HuH-7 (cell line): Measurements from ENCODE around the gene ARSI.

ENCODE experiments used
- DNase-seq: peaks from one replicate; pipeline ENCODE4 v3.0.0; 2011; ENCODE audit warnings: low spot score

The ARSI gene

DNA sequence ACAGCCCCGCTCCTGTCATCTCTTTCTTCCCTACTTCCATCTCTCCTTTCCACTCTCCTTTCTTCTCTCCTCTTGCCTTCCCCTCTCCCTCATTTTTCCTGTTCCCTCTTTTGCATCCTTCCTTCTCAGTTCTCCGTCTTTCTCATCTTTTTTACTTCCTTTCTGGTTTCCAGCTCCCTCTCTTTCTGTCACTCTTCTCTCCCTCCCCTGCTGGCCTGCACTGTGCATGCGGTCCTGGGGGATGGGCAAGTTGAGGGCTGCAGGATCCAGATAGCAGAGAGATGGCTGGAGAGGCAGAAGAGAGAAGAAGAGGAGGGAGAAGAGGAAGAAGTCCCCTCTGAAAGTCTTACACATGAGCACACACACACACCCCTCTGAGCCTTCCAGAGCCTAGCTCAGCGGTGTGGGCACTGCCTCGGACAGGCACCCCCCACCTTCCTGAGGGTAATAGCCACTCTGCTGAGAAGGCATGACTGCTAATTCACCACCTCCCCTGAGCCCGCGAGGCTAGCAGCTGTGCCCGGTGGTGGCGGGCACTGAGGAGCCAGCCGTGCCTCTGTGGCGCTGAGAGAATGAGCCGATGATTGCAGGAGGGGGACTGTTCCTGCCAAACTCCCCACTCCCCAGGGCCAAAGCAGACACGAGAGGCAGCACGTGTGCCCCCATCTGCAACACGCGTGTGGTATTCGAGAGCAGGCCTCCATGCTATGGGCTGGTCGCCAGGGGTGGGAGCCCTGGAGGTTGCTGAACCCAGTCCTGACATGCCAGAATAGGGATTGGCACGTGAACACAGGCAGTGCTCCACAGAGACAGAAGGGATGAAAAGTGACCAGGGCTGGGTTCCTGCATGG is 9.4 kb downstream of the ARSI start:
- DNase-seq, result no peak

DNA sequence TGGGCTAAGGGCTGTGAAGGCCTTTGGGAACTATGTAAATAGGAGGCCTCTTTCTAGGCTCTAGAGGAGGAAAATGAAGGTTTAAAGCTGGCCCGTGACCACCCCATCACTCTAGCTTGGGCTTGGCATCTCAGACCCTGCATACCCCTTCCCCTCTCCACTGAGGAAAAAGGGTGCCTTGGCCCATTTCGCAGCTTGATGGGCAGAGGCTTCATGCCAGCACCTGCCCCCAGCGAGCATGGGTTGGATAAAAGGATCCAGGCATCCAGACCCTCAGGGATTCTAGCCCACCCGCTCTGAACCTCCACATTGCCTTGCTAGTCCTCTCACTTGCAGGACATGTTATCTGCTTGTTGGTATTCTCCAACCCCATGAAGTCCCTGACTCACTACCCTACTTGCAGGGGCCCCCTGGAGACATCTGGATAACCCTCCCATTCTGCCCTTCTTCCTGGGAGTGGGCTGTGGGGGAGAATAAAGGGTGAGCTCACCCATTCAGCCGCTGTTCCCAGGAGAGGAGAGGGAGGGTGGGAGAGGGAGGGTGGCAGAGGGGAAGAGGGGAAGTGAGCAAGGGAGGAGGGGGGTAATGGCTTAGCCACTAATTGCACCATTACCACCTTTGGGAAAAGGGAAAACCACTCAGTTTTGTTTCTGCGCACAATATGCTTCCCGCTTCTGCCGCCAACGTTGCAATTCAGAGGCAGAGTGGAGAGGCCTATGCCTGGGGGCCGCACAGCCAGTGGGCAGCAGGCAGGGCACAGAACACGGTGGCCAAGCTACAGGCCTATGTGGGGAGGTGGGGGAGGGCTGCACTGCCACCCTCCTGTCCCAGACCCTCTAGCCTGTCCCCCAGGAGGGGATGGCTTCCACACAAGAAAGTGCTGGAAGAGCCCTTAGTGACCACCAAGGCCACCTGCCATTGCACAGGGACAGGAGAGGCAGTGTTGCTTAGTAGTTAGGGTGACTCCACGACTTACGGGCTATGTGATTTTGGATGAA is 11.0 kb downstream of the ARSI start:
- no peak for DNase-seq

DNA sequence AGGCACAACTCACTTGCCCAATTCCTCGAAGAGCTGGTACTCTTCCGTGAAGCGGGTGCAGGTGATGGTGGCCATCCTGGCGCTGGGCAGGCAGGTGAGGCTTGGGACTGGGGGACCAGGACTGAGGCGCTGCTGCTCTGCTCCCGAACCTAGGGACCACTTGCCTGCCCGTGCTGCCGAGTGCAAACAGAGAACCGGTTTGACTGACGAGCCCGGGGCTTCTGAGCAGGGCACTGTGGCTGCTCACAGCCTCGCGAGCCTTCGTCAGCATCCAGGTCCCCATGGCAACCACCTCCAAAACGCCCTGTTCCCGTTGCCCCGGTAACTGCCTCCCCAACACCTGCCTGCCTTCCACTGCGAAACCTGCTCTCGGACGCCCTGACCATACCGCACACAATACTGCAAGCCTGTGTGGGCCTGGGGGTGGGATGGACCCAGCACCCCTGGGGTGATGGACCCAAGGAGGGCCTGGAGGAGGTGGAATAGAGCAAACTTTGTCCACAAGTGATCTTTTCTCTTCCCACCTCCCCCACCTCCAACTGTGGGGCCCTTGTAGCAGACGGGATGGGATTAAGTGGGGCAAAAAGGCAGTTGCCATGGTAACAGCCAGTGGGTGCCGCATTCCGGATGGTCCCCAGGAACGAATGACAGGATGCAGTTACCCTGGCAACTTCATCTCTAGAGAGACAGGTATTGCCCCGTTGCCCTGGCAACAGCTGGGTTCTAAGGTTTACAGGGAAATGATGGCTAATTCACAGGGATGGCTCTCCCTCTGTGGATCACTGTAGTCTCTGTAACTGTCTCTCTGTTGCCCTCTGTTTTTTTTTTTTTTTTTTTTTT is 12.9 kb downstream of the ARSI start, which contains the start of gene CAMK2A:
Gene CAMK2A, minus strand, starts transcription at position 223 of the 840 bp plus-strand sequence. Its CDS starts 148 bp downstream, at position 75.
- DNase-seq, result no peak

DNA sequence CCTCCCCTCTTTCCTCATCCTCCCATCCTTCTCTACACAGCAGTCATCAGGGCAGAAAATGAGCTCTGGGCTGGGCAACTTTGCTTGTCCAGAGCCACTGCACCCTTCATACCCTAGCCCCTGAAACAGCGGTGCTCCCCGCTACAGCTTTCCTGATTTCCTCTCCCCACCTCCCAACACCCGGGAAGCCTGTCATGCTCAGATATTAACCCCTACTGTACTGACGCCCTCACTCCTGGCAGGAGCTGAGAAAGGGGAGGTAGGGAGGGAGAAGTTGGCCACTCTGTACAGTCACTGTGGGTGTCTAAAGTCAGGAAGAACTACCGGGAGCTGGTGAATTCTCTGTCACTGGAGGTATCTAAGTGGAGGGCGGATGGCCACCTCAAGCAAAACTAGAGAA is 13.9 kb downstream of the ARSI start:
- DNase-seq, result no peak

DNA sequence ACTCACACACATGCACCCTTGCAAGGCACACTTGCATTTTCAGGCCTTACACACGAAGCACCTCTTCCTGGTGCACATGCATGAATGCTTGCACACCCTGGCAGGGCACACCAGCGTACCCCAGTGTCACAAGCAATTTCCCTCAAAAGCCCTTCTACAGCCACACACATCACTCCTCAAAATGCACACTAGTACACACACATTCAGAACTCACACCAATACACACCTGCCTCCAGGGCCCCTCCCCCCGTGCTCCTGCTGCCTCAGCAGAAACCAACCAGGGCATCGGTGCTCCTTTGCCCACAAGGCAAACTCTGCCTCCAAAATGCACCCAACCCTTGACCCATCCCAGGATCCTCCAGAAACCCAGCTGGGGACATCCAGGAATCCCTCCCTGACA is 14.3 kb downstream of the ARSI start:
- no peak for DNase-seq

DNA sequence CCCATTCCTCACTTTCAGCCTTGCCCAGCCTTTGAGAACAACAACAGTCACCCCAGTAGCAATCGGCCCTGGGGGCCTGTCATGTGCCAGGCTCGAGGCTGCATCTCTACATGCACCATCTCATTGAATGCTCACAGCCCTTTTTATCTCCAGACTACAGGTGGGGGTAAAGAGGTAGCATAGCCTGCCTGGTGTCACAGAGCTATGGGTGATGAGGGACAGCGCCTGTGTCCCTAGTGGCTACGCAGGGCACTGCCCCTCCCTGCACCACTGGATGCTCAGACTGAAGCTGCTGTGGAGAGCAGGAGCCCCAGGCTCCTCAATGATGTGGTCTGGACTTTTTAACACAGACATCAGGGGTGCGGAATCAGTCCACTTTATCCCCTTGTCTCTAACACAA is 15.9 kb downstream of the ARSI start:
- DNase-seq, result peak; percentile 89

DNA sequence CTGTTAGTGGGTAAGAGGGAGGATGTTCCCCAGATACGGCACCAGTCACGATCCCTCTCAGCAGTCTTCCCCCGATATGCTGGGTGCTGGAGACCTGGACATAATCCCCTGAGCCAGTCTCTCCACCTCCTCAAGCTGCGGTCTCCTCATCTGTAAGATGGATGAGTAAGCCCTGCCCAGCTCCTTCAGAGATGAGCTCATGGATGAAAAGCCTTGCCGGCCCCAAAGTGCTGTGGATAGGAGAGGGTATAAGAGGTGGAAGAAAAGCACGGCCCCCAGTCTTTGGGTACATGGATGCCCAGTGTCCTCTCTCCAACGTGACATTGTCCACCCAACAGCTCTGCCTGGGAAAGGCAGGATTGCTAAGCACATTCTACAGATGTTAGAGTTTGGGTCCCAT is 17.6 kb downstream of the ARSI start:
- no peak for DNase-seq

DNA sequence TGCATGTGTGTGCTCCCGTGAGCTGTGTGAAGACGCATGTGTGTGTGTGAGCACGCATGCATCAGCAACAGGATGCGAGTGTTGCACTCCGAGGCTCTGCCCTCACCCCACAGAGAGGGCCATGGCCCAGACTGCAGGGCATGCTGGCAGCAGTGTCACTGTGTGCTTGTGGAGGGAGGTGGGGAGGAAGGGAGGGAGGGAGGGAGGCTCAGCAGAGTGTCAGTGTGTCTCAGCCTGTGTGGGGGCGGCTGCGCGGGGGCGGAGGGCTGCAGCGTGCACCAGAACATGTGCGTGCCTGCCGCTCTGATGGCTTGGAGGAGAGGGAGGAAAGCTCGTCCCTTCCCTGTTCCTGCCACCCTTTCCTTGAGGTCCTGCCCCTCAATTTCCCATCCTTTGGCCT is 18.4 kb downstream of the ARSI start:
- DNase-seq, result no peak

DNA sequence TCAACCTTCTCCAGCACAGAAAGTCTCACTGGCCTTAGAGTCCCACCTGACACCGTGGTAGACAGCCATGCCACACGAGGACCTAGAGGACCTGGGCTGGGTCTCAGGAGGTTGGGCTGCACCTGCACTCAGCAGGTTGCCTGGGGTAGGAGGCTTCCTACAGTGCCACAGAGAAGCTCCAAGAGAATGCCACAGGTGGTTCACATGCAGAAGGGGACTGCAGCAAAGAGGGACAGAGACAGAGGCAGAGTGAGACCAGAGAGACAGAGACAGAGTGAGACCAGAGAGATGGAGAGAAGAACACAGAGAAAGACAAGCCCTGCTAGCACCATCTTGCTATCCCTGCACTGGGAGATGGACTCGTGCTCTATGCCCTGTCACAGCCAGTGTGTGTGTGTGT is 18.8 kb downstream of the ARSI start:
- DNase-seq, result no peak

DNA sequence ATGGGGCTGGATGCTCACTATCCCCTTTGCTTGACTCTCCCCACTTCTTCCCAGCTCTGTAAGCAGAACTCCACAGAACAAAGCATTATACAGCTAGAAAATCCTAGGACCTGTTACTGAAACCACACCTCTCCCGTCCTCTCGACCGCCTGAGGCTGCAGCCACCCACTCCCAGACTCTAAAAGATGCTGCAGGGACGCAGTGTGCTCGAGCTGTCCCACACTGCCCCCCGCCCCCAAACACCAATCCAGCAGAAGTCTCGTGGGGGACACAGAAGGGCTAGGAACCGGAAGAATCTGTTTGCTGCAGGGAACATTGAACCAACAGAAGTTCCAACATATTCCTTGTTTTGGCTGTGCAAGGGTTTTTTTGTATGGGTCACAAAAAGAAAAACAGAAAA is 20.7 kb downstream of the ARSI start:
- no peak for DNase-seq

DNA sequence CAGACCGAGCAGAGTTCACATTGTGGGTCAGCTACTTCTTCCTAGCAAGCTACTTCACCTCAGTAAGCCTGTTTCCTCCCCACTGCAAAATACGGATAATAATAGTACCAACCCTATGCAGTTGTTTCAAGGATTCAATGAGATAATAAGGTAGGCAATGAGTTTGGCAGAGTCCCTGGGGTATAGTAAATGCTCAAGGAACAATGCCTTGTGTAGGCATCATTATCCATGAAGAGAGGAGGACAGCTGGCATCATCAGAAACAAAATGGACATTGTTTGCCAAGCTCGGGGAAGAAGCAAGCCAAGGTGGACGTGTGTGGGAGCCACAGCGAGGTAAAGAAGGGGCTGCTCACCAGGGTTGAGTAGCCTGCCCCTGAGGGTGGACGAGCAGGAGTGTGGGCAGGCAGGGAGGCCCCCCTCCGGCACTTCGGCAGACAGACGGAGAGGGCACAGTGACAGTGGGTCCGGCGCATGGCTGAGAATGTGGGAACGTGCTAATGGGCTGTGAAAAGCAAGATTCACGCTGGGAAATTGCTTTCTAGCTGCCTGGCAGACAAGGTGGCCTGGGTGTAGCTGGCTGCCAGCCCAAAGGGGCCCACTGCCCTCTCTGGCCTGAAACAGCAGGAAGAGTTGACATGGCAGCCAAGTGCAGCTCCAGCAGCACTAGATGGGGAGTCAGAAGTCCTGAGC is 23.2 kb downstream of the ARSI start:
- no peak for DNase-seq

DNA sequence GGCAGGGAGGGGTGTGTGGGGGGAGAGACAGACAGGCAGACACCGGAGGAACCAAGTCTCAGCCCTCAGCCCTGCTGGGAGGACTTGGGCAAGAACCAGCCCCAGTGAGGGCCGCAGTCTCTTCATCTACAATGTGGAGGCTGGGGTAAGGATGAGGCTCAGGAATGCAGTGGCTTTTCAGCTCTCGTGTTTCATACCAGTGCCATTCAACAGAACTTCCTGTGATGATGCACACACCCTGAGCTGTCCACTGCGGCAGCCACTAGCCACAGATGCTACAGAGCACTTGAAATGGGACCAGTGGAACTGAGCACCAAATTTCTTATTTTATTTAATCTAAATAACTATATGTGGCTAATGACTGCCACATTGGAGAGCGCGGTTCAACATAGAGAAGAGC is 23.8 kb downstream of the ARSI start:
- DNase-seq, result no peak

DNA sequence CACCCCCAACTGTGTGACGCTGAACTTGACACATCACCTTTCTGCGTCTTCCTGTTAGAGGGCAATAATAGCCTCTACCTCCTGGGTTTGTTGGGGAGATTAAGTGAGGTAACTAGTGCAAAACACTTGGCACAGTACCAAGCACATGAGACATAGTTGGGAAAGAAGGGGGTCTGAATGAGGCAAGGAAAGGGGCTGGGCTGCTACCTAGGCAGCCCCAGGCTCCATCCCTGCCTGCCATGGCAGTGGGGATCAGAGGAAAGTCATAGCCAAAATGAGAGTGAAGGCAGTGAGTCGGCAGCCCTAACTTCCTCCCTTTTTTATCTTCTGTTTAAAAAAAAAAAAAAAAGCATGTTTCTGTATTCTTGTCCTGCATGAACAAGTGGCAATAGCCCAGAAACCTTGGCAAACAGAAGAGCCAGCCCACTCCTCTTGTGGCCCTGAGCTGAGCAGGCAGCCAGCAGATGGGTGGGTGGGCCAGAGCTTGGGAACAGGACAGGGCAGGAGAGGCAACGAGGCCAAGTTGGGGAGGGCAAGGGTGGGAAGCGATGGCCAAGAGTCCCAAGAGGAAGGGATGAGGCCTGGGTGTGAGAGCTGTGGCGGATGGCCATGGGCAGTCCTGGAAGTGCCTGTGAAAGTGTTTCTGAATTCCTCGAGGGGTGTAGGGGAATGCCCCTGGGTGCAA is 24.5 kb downstream of the ARSI start:
- DNase-seq, result no peak

DNA sequence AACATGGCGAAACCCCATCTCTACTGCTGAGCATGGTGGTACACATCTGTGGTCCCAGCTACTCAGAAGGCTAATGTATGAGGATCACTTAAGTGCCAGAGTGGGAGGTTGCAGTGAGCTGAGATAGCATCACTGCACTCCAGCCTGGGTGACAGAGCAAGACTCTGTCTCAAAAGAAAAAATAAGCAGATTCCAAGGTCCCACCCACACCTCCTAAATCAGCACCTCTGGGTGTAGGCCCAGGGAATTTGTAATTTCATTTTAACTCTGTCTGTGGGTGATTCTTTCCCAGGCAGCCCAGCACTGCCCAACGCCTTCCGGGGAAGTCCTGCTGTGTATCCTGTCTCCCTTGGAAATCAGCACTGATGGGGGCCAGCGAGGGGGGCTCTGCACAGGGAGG is 25.7 kb downstream of the ARSI start:
- DNase-seq, result no peak

DNA sequence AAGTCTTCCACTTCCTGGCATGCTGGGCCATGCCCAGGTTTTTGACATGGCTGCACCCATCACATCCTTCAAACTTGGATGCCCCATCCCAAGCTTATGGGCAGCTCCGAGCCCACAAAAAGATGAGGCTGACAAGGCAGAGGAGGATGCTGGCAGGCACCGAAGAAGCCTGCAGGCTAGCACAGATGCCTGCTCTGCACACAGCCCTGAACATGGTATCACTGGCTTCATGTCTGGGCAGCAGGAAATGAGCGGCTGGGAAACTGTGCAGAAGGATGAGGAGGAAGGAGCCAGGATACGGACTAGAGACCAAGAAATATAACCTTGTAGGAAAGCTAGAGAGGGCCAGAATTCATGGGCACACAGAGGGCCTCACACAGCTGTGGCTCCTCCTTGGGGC is 27.9 kb downstream of the ARSI start:
- no peak for DNase-seq

DNA sequence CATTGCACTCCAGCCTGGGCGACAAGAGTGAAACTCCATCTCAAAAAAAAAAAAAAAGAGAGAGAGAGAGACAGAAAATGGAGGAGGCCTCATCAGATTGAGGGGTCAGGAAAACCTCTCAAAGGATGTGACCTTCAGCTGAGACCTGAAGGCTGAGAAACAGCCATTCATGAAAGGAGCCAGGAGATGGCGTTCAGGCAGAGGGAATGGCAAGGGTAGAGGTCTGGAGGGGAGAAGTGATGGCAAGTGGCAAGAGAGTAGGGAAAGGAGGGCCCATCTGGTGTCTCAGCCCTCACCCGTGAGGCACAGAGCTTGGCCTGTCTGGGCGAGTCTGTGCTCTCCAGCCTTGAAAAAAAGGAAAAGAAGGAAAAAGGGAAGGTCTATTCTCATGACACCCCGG is 30.2 kb downstream of the ARSI start:
- peak; percentile 41 for DNase-seq

DNA sequence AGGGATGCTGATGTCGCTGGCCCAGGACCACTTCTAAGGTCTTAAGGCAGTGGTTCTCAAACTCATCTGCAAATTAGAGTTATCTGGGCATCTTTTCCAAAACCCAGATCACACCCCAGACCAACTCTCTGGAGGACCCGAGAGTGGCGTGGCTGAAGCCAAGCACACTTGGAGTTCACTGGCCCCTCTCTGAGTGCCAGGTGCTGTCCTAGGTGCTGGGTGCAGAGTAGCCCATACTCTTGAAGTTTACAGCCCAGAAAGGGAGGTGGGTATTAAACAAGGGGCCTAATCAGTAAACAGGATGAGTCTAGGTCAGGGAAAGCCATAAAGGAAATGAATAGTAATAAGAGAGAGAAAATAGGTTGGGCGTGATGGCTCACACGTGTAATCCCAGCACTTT is 30.8 kb downstream of the ARSI start:
- DNase-seq, result no peak

DNA sequence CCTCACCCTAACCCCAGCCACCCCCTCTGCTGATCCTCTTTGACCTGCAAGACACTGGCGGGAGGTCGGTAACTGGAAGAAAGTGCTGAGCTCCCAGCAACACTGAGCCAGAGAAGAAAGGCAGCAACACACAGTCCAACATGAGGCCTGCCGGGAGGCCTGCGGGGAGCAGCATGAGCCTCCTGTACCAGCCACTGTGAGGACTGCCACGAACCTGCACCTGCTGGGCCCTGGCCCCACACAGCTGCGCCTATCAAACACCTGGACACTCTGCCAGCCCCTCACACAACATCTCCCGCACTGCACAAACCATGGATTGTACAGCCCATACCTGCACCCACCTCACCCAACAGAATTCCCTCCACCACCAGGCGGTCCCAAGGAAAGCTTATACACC is 31.4 kb downstream of the ARSI start:
- no peak for DNase-seq

DNA sequence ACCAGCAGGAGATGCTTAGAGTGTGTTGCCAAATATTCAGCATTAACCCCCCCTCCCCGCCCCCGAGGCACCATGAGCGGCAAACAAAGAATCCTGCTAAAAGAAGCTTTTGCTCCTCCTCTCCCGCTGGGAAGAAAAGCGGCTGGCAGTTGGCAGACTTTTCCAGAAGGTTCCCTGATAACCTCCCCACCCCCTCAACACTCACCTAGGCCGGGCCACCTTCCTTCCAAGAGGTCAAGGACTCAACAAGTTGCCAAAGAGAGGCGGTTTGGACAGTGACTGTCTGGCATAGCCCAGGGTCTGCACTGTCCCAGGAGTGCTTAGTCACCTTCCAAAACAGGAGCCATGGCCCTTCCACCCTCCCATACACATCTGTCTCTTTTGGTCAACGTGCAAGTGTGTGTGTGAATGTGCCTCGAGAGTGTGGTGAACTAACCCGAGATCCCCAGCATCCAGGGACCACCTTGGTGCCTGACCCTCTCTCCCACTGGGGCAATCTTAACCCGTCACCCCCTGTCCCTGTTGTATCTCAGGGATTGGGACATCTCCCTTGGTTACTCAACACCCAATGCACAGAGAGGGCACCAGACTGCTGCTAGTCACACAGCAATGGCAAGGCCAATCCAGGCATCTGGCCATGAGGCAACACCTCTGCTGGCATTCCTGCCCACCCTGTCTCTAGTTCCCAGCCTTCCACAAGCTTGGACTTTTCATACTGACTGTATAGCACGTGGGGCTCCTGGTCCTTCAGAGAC is 32.0 kb downstream of the ARSI start:
- no peak for DNase-seq

DNA sequence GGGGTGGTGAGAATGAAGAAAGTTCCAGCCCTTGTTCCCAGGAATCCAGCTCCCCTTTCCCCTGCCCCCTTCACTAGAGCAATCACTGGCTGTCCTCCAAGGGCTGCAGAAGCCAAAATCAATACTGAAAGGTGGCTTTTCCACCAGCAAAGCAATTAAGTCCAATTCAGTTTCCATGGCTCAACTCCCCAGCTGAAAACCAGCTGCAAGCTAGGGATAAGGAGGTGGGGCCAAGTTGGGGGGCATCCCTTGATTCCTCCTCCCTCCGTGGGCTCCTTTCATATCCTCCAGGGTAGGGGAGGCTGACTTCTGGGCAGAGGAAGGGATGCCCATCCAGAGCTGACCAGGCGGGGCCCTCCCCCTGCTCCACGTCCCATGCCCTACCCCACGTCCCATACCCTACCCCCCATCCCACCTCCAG is 35.8 kb downstream of the ARSI start:
- DNase-seq, result no peak
